SK-N-SH treated with all-trans-retinoic acid at 6 μM for 48 hours (cell line): ENCODE data around the gene PRR35.

Experiments used
- ARNTL ChIP-seq: fragments of 450-650 bp; formaldehyde crosslinking; IDR thresholded peaks from 2 replicates; pipeline ENCODE4 v1.5.0; 2020; ENCODE audit warnings: low read depth, mild to moderate bottlenecking, moderate library complexity, borderline replicate concordance
- CREB5 ChIP-seq: fragments of 250-450 bp; sonication (Bioruptor Pico); IDR thresholded peaks from 2 replicates; pipeline ENCODE4 v1.5.1; 2020; ENCODE audit warnings: low read depth, mild to moderate bottlenecking, moderate library complexity
- CSDC2 ChIP-seq: fragments of 250-450 bp; sonication (Bioruptor Pico); IDR thresholded peaks from 2 replicates; pipeline ENCODE4 v1.5.0; 2020; ENCODE audit warnings: mild to moderate bottlenecking, moderate library complexity
- CSRNP3 ChIP-seq: fragments of 250-450 bp; sonication (Bioruptor Pico); IDR thresholded peaks from 2 replicates; pipeline ENCODE4 v1.5.1; 2021; ENCODE audit warnings: mild to moderate bottlenecking, moderate library complexity
- PATZ1 ChIP-seq: fragments of 250-450 bp; sonication (Bioruptor Pico); IDR thresholded peaks from 2 replicates; pipeline ENCODE4 v1.8.0; 2020; ENCODE audit warnings: mild to moderate bottlenecking, moderate library complexity, borderline replicate concordance
- POU6F1 ChIP-seq: fragments of 250-450 bp; sonication (Bioruptor Pico); IDR thresholded peaks from 2 replicates; pipeline ENCODE4 v1.8.0; 2021; ENCODE audit warnings: low read depth, mild to moderate bottlenecking, moderate library complexity, borderline replicate concordance
- RARB ChIP-seq: fragments of 250-450 bp; sonication (Bioruptor Pico); IDR thresholded peaks from 2 replicates; pipeline ENCODE4 v1.8.0; 2021; ENCODE audit warnings: mild to moderate bottlenecking, moderate library complexity
- ZC3H10 ChIP-seq: fragments of 250-450 bp; sonication (Bioruptor Pico); IDR thresholded peaks from 2 replicates; pipeline ENCODE4 v1.5.1; 2021; ENCODE audit warnings: mild to moderate bottlenecking, moderate library complexity
- ZFP3 ChIP-seq: fragments of 250-450 bp; sonication (Bioruptor Pico); IDR thresholded peaks from 2 replicates; pipeline ENCODE4 v1.5.0; 2020; ENCODE audit warnings: mild to moderate bottlenecking, moderate library complexity
- ZNF70 ChIP-seq: fragments of 450-650 bp; formaldehyde crosslinking; IDR thresholded peaks from 2 replicates; pipeline ENCODE4 v1.5.0; 2020; ENCODE audit warnings: mild to moderate bottlenecking, moderate library complexity

GRCh38 chr16:544517-544916 is 15.7 kb upstream of the PRR35 start:
- no peak for TF ChIP-seq POU6F1 (CRISPR knock-in tag)
- TF ChIP-seq CSDC2 (CRISPR knock-in tag) = no peak
- no peak for TF ChIP-seq ARNTL
- no peak for TF ChIP-seq ZNF70 (CRISPR knock-in tag)
- TF ChIP-seq ZC3H10 = no peak
- no peak for TF ChIP-seq ZFP3 (CRISPR knock-in tag)
- TF ChIP-seq CREB5 (CRISPR knock-in tag) = no peak
- no peak for TF ChIP-seq PATZ1 (CRISPR knock-in tag)
- no peak for TF ChIP-seq RARB (CRISPR knock-in tag)
- no peak for TF ChIP-seq CSRNP3 (CRISPR knock-in tag)
